NAMALWA (cell line): ENCODE data around the gene WWOX.
A peak's percentile ranks its signal among the peaks of the same experiment; 100 is the strongest.

Experiments
- DNase-seq: peaks from one replicate; pipeline ENCODE4 v3.0.0-alpha.2; 2015; ENCODE audit warnings: low spot score

The WWOX gene

GRCh38 chr16:78146807-78147206 is 47.4 kb downstream of the WWOX start:
- DNase-seq: no peak

GRCh38 chr16:78147911-78148401 is 48.5 kb downstream of the WWOX start:
- DNase-seq: no peak

- no peak for DNase-seq
These were observed 50.8 kb downstream of the WWOX start for GRCh38 chr16:78150233-78150632.

GRCh38 chr16:78154729-78155461 is 55.4 kb downstream of the WWOX start:
- no peak for DNase-seq

- DNase-seq: no peak
These were observed 56.4 kb downstream of the WWOX start for GRCh38 chr16:78155791-78156345.

GRCh38 chr16:78161023-78161729 is 61.7 kb downstream of the WWOX start:
- DNase-seq: no peak

GRCh38 chr16:78163772-78164670 is 64.6 kb downstream of the WWOX start:
- DNase-seq: no peak

- no peak for DNase-seq
These were observed 71.1 kb downstream of the WWOX start for GRCh38 chr16:78170494-78170933.

- no peak for DNase-seq
These were observed 75.8 kb downstream of the WWOX start for GRCh38 chr16:78175287-78175686.

- DNase-seq: no peak
These were observed 77.0 kb downstream of the WWOX start for GRCh38 chr16:78176435-78176834.

GRCh38 chr16:78177218-78177617 is 77.8 kb downstream of the WWOX start:
- no peak for DNase-seq

- DNase-seq: no peak
These were observed 78.5 kb downstream of the WWOX start for GRCh38 chr16:78177987-78178386.

GRCh38 chr16:78179666-78180065 is 80.2 kb downstream of the WWOX start:
- no peak for DNase-seq

- no peak for DNase-seq
These were observed 80.9 kb downstream of the WWOX start for GRCh38 chr16:78180349-78180748.

- no peak for DNase-seq
These were observed 84.2 kb downstream of the WWOX start for GRCh38 chr16:78183437-78184237.

- no peak for DNase-seq
These were observed 85.1 kb downstream of the WWOX start for GRCh38 chr16:78184238-78185183.

- DNase-seq: peak; percentile 3
These were observed 89.7 kb downstream of the WWOX start for GRCh38 chr16:78189121-78189520.

GRCh38 chr16:78192734-78193488 is 93.5 kb downstream of the WWOX start:
- no peak for DNase-seq

- DNase-seq: no peak
These were observed 95.5 kb downstream of the WWOX start for GRCh38 chr16:78194948-78195347.
